Measurements from ENCODE around the gene FNDC7.
A peak's percentile ranks its signal among the peaks of the same experiment; 100 is the strongest.
"Not testable (repeated sequence)": the region's sequence is repeated elsewhere in the genome, so short reads cannot be mapped to it uniquely, and the experiment has no call there.

FNDC7 gene

GRCh38 chr1:108742253-108742652, 29.5 kb downstream of the FNDC7 start:
- no peak for DNase-seq (ENCODE audit: low read depth, low spot score)

DNA sequence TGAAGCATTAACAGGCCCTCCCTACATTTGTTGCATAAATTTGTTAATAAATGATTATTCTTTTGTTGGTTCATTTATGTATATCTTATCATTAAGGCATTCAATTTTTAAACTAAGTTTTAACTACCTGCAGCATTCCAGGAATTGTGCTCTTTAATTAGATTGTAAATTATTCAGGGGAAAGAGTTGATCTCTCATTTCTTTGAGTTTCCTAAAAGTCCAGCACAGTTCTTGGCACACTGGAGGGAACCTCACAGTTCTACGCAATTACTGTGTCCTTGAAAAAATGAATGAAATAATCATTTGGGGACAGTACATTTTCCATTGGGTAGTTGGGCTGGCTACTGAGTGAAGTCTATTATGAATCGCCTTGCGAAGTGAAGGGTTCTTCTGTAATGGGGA, 33.3 kb downstream of the FNDC7 start:
- DNase-seq (ENCODE audit: low read depth, low spot score): no peak

- DNase-seq (ENCODE audit: low read depth, low spot score): peak; percentile 93
Measured at GRCh38 chr1:108746382-108747170, 33.9 kb downstream of the FNDC7 start, which contains the start of gene STXBP3. TSS of gene STXBP3 (plus strand) at chr1:108746674. CDS start at chr1:108746738, 64 bp downstream.

DNA sequence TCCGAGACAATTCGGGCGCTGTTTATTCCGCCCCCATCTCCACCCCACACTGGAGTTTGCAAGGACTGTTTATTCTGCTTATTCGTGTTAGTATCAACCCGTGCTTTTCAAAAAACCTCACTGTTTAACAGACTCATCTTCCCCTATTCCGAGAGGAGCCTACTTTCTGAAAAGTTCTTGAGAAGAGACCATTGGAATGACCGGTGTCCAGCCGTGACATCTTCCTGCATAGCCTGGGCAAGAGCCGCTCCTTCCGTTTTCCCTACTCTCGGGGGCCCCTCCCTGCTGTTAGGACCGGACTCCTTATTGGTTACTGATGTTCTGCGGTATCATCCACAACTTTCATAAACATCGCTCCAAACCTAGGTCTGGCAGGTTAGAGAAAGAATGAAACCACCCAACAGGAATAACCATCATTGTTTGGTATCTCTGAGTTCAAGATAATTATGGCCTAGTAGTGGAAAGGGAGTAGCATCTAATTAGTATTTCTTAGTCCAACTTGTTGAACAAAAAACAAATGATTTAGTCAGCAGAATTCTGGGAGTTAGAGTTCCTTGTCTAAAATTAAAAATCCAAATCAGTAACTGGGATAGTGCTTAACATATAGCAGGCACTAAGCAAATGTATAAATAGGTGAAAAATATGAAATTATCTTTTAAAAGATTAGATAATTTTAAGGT, 34.6 kb downstream of the FNDC7 start:
- peak; percentile 62 for DNase-seq (ENCODE audit: low read depth, low spot score)

GRCh38 chr1:108747898-108748297, 35.2 kb downstream of the FNDC7 start:
- no peak for DNase-seq (ENCODE audit: low read depth, low spot score)

DNA sequence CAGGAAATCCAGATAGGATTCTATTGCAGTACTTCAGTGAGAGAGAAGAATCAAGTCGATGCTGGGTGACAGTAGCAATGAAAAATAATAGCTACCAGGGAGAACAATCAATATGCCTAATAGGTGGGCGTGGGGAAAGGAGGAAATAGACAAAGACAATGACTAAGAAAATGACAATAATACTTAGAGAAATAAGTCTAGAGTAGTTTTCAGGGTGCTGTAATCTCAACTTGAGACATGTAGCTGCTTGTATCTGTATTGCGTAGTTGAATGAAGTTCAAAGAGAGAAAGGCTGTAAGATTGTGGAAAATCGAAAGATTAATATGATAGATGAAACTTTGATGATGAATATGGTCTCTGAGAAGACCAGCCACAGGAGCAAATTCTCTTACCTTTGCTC, 36.4 kb downstream of the FNDC7 start:
- no peak for DNase-seq (ENCODE audit: low read depth, low spot score)

- no peak for DNase-seq (ENCODE audit: low read depth, low spot score)
Measured at GRCh38 chr1:108750476-108751181, 37.9 kb downstream of the FNDC7 start.

DNA sequence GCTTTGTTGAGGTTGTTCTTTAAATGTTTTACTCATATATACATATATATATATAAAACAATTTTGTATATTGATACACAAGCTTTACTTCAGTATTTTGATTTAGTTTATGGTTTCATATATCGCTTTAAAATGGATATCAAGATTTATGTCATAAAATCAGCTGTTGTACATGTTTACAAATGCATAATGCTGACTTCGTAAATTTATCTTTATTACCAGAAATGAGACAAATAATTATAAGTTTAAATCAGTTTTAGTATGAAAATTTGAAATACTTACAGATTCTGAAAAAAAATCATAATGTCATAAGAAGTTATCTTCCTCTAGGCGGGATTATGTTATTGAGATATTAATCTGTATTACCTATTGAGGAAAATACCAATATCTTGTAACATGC, 40.7 kb downstream of the FNDC7 start:
- DNase-seq (ENCODE audit: low read depth, low spot score): no peak

- DNase-seq (ENCODE audit: low read depth, low spot score): no peak
Measured at GRCh38 chr1:108758796-108759195, 46.1 kb downstream of the FNDC7 start.

- no peak for DNase-seq (ENCODE audit: low read depth, low spot score)
Measured at GRCh38 chr1:108767115-108767514, 54.4 kb downstream of the FNDC7 start.

- DNase-seq (ENCODE audit: low read depth, low spot score): no peak
Measured at GRCh38 chr1:108767708-108768107, 55.0 kb downstream of the FNDC7 start.

DNA sequence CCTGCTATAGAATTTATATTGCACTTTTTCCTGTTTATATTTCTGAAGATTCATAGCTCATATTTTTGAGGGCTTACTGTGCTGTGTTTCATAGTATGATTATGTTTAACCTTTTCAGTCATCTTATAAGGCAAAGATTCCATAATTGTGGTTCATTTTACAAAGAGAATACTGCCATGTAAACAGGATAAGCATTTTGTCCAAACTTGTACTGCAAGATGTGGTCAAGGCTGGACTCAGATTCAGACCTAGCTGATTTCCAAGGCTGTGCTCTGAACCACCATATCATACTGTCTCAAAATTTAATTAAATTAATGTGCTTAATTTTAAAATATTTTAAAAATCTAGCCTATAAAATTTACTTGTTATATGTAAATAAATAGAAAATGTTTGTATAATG, 65.1 kb downstream of the FNDC7 start:
- no peak for DNase-seq (ENCODE audit: low read depth, low spot score)

GRCh38 chr1:108779455-108779854, 66.7 kb downstream of the FNDC7 start:
- DNase-seq (ENCODE audit: low read depth, low spot score): no peak

- no peak for DNase-seq (ENCODE audit: low read depth, low spot score)
Measured at GRCh38 chr1:108780937-108781574, 68.3 kb downstream of the FNDC7 start.

DNA sequence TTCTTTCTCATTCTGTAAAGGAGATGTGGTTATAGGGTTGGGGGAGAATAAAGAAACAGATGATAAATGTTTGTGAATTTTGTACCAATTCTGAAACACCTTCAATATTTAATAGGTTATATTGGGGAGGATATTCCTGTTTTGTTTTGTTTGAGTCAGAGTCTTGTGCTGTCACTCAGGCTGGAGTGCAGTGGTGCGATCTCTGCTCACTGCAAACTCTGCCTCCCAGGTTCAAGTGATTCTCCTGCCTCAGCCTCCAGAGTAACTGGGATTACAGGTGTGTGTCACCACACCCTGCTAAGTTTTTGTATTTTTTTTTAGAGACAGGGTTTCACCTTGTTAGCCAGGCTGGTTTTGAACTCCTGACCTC, 68.9 kb downstream of the FNDC7 start:
- DNase-seq (ENCODE audit: low read depth, low spot score): not testable (repeated sequence)

GRCh38 chr1:108785264-108785663, 72.6 kb downstream of the FNDC7 start:
- no peak for DNase-seq (ENCODE audit: low read depth, low spot score)

DNA sequence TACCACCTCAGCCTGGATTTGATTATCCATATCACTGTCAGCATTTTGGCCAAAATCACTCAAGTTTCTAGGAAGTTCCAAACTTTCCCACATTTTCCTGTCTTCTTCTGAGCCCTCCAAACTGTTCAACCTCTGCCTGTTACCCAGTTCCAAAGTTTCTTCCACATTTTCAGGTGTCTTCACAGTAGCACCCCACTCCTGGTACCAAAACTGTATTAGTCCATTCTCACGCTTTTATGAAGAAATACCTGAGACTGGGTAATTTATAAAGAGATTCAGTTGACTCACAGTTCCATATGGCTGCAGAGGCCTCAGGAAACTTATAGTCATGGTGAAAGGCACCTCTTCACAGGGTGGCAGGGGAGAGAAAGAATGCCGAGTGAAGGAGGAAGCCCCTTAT, 73.2 kb downstream of the FNDC7 start:
- no peak for DNase-seq (ENCODE audit: low read depth, low spot score)

GRCh38 chr1:108791790-108792189, 79.1 kb downstream of the FNDC7 start:
- DNase-seq (ENCODE audit: low read depth, low spot score): no peak
